ENCODE results near the gene USP33. TPM values are rescaled to one million over a fixed set of nuclear protein-coding genes. Genes with fewer than 3 reads are reported as not detected.

Gene USP33
- polyA plus RNA-seq (2011; rRNA removed) = 45.5 and 49.5 TPM in 2 replicates
- polyA plus RNA-seq (2012; cell fraction: cytosol; rRNA removed) = 9.1 and 10.9 TPM in 2 replicates
- polyA plus RNA-seq (2012; cell fraction: nucleus; rRNA removed) = 9.5 and 17.4 TPM in 2 replicates
- polyA plus RNA-seq (2017; fragmentation: RNase III; extraction: RNeasy Plus Mini Kit Qiagen cat#74134 plus additional on column Dnase treatment) = 22.0 to 22.9 TPM (median 22.1 TPM) in 3 replicates
- 13.8 and 14.4 TPM in 2 replicates for polyA minus RNA-seq (2011; rRNA and poly(A)+ RNA removed)

GRCh38 chr1:77759071-77760028, at the start of gene USP33:
USP33 (minus strand) TSS chr1:77759852; CDS start chr1:77741697, 18,155 bp downstream.
- H3K9me3 ChIP-seq = no peaks in the 10 kb centered on the region
- H3K4me3 ChIP-seq = peak within 1 kb of the TSS; percentile 93
- peak within 1 kb of the TSS; percentile 90 to 99 for H3K27ac ChIP-seq
- ATAC-seq = peak; percentile 97
- DNase-seq (ENCODE audit: low read depth in 1 of 2, low spot score in 1 of 2) = peak; percentile 46 to 65
- POLR2A ChIA-PET = interaction anchor here (1.0 kb wide), 1 partner anchor 20 kb away, joined by 3 read pairs; the partner anchor contains the start of gene MIGA1
- peaks cover 29% of the 10 kb centered on the region for H3K4me1 ChIP-seq
- TF ChIP-seq JUN (IDR thresholded peaks at IDR 0.05) (peak in 1 of 2 experiments; percentile 55; a peak in 2 of 5 replicates), HDAC2 (IDR thresholded peaks at IDR 0.05) (no peak), EP300 (IDR thresholded peaks at IDR 0.05) (no peak), RAD21 (conservative IDR thresholded peaks at IDR 0.05 in 1 of 2, IDR thresholded peaks at IDR 0.05 in 1 of 2) (no peak), CBX8 (IDR thresholded peaks at IDR 0.05) (no peak), HMGXB4 (CRISPR knock-in tag; IDR thresholded peaks at IDR 0.05; ENCODE audit: borderline replicate concordance) (0 out of 2 replicates have a peak, but pooled peaks have one; percentile 66), PHF8 (IDR thresholded peaks at IDR 0.05; ENCODE audit: borderline replicate concordance, low read depth) (peak; percentile 62; the same call in 1 of the 2 replicates), ZNF302 (CRISPR knock-in tag; IDR thresholded peaks at IDR 0.05) (no peak), POLR2A (IDR thresholded peaks at IDR 0.05; ENCODE audit: low read length) (peak; percentile 48)
- TF ChIP-seq, protein P1, sequence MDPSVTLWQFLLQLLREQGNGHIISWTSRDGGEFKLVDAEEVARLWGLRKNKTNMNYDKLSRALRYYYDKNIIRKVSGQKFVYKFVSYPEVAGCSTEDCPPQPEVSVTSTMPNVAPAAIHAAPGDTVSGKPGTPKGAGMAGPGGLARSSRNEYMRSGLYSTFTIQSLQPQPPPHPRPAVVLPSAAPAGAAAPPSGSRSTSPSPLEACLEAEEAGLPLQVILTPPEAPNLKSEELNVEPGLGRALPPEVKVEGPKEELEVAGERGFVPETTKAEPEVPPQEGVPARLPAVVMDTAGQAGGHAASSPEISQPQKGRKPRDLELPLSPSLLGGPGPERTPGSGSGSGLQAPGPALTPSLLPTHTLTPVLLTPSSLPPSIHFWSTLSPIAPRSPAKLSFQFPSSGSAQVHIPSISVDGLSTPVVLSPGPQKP (IDR thresholded peaks at IDR 0.05; ENCODE audit: low read depth, low read length) = no peak
- H3K4me2 ChIP-seq = peak within 1 kb of the TSS; percentile 88
- FAIRE-seq = no peak
- WGBS (ENCODE audit: missing lambda C conversion rate) = 2% methylated on average over 21 of the region's 79 CpGs
- CTCF ChIA-PET = interaction anchor here (0.5 kb wide), 1 partner anchor 17 kb away, joined by 3 read pairs; no protein-coding TSS in a partner anchor

DNA sequence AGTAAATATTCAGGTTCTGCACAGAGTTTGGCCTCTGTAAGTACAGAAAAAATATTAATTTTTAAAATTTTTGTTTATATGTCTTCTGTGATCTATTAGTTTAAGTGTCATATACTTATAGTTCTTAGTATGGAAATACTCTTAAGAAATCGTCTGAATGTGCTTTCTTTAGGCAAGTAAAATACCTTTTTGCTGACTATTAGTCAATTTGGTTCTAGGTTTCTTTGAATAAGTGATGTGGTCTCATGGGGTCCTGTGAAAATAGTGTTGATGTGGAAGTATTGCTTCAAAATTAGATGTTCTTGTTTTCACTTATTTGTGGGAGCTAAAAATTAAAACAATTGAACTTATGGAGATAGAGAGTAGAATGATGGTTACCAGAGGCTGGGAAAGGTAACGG, 43.7 kb upstream of the USP33 start:
- Histone ChIP-seq H3K4me2 (no peak overlapping the region), H3K4me3 (no peak overlapping the region), H3K9me3 (no peaks in the 10 kb centered on the region), H3K4me1 (peaks cover 7% of the 10 kb centered on the region; the same call in 1 of the 3 replicates), H3K27ac (no peak overlapping the region)
- ATAC-seq (no peak), DNase-seq (ENCODE audit: low read depth in 1 of 2, low spot score in 1 of 2) (no peak), FAIRE-seq (no peak)
- TF ChIP-seq MAFK (IDR thresholded peaks at IDR 0.05; ENCODE audit: partially characterized antibody) (peak; percentile 65), JUNB (IDR thresholded peaks at IDR 0.05) (no peak)
- 65% methylated on average over 2 of the region's 2 CpGs for WGBS (ENCODE audit: missing lambda C conversion rate)
- ChIA-PET CTCF (no interaction called here), POLR2A (no interaction called here)

GRCh38 chr1:77802026-77802425, 42.4 kb upstream of the USP33 start:
- DNase-seq (ENCODE audit: low read depth in 1 of 2, low spot score in 1 of 2) (no peak), ATAC-seq (no peak), FAIRE-seq (no peak)
- H3K4me1 ChIP-seq = peaks cover 7% of the 10 kb centered on the region; the same call in 1 of the 3 replicates
- WGBS (ENCODE audit: missing lambda C conversion rate) = 54% methylated on average over 2 of the region's 2 CpGs
- TF ChIP-seq EHF (CRISPR knock-in tag; IDR thresholded peaks at IDR 0.05) (no peak), SMC3 (IDR thresholded peaks at IDR 0.05) (no peak), E2F6 (IDR thresholded peaks at IDR 0.05; ENCODE audit: borderline replicate concordance, low read depth) (no peak), POLR2AphosphoS2 (conservative IDR thresholded peaks at IDR 0.05; ENCODE audit: low read length) (no peak), ZNF302 (CRISPR knock-in tag; IDR thresholded peaks at IDR 0.05) (no peak), RARB (CRISPR knock-in tag; IDR thresholded peaks at IDR 0.05) (no peak), MAX (IDR thresholded peaks at IDR 0.05) (no peak), EP300 (IDR thresholded peaks at IDR 0.05) (no peak), KDM1A (IDR thresholded peaks at IDR 0.05; ENCODE audit: low read depth) (no peak), CBX8 (IDR thresholded peaks at IDR 0.05) (no peak), RNF2 (IDR thresholded peaks at IDR 0.05; ENCODE audit: borderline replicate concordance, low read depth) (no peak), MAZ (IDR thresholded peaks at IDR 0.05; ENCODE audit: borderline replicate concordance, low read depth, low read length) (no peak), ESRRA (IDR thresholded peaks at IDR 0.05; ENCODE audit: borderline replicate concordance, low read length) (no peak), CBX2 (IDR thresholded peaks at IDR 0.05; ENCODE audit: borderline replicate concordance, low read depth) (no peak), HOXA7 (CRISPR knock-in tag; IDR thresholded peaks at IDR 0.05) (no peak), GATA3 (IDR thresholded peaks at IDR 0.05; ENCODE audit: borderline replicate concordance) (no peak), ZSCAN20 (CRISPR knock-in tag; IDR thresholded peaks at IDR 0.05) (no peak)
- no peak overlapping the region for H3K27ac ChIP-seq
- ChIA-PET POLR2A (no interaction called here), CTCF (no interaction called here)
- no peak overlapping the region for H3K4me2 ChIP-seq
- H3K9me3 ChIP-seq = no peaks in the 10 kb centered on the region
- no peak overlapping the region for H3K4me3 ChIP-seq
